Vagina (tissue), 2 donors: ENCODE data around the gene ABCG1.

Source experiments
- CTCF ChIP-seq, 3 experiments: fragments of 450-650 bp in 2 of 3; fragments of 200-600 bp in 1 of 3; sonication (generic) in 1 of 3; IDR thresholded peaks; one replicate each; pipeline ENCODE4 v1.5.1; 2017 to 2019; ENCODE audit warnings: antibody characterized with exemption in 3 of 3, mild to moderate bottlenecking in 2 of 3, moderate library complexity in 2 of 3
- POLR2A ChIP-seq, 2 donors: fragments of 450-650 bp; IDR thresholded peaks; one replicate each; pipeline ENCODE4 v1.6.1; 2017; ENCODE audit warnings: antibody characterized with exemption in 2 of 2, mild to moderate bottlenecking in 2 of 2, moderate library complexity in 2 of 2
- POLR2AphosphoS5 ChIP-seq, 2 donors: sonication (generic); formaldehyde crosslinking; IDR thresholded peaks; one replicate each; pipeline ENCODE4 v1.9.0; 2017; ENCODE audit warnings: antibody characterized with exemption in 2 of 2, mild to moderate bottlenecking in 2 of 2, low read depth in 1 of 2; ENCODE audit not compliant: insufficient read depth in 1 of 2

- TF ChIP-seq POLR2AphosphoS5 (IDR thresholded peaks at IDR 0.05; ENCODE audit: insufficient read depth in 1 of 2, low read depth in 1 of 2): peak in 1 of 2 donors; percentile 17
- no peak for TF ChIP-seq CTCF (IDR thresholded peaks at IDR 0.05)
- TF ChIP-seq POLR2A (IDR thresholded peaks at IDR 0.05): no peak
Observed at GRCh38 chr21:42298657-42299056, 79.7 kb downstream of the ABCG1 start.
